DOHH2 (cell line): ENCODE results near the gene KDM5B.

Experiments used
- H3F3A ChIP-seq: fragments of 200-600 bp; sonication (generic), shearing (Covaris generic); 2 replicates; pipeline ENCODE4 v1.6.0; 2016; ENCODE audit warnings: antibody characterized with exemption, mild to moderate bottlenecking; ENCODE audit not compliant: control insufficient read depth, insufficient read depth
- H3K27ac ChIP-seq: fragments of 200-600 bp; sonication (generic); 2 replicates; pipeline ENCODE4 v1.5.1; 2014; ENCODE audit warnings: low read depth, mild to moderate bottlenecking, low read length, moderate library complexity
- H3K27me3 ChIP-seq: fragments of 200-600 bp; sonication (generic); 2 replicates; pipeline ENCODE4 v1.6.1; 2014; ENCODE audit warnings: mild to moderate bottlenecking, low read length, mixed read lengths; ENCODE audit not compliant: control insufficient read depth
- H3K36me3 ChIP-seq: fragments of 200-600 bp; sonication (generic); 2 replicates; pipeline ENCODE4 v1.6.1; 2014; ENCODE audit warnings: mild to moderate bottlenecking, low read length, moderate library complexity, mixed read lengths; ENCODE audit not compliant: control insufficient read depth
- H3K4me1 ChIP-seq: fragments of 200-600 bp; sonication (generic); 2 replicates; pipeline ENCODE4 v1.6.1; 2014; ENCODE audit warnings: mild to moderate bottlenecking, low read length, mixed read lengths; ENCODE audit not compliant: control insufficient read depth
- H3K4me2 ChIP-seq: fragments of 200-600 bp; sonication (generic); 2 replicates; pipeline ENCODE4 v1.6.0; 2014; ENCODE audit warnings: mild to moderate bottlenecking, low read length, moderate library complexity
- H3K4me3 ChIP-seq: fragments of 200-600 bp; sonication (generic); 2 replicates; pipeline ENCODE4 v1.5.1; 2014; ENCODE audit warnings: mild to moderate bottlenecking, low read length, mixed read lengths
- H3K79me2 ChIP-seq: fragments of 200-600 bp; sonication (generic); 2 replicates; pipeline ENCODE4 v1.6.1; 2014; ENCODE audit warnings: mild to moderate bottlenecking, low read length, mixed read lengths; ENCODE audit not compliant: control insufficient read depth
- H3K9me2 ChIP-seq: fragments of 200-600 bp; sonication (generic); replicated peaks from 2 replicates; pipeline ENCODE4 v1.6.1; 2014; ENCODE audit warnings: mild to moderate bottlenecking, low read length, mixed read lengths; ENCODE audit not compliant: control insufficient read depth
- H3K9me3 ChIP-seq: fragments of 200-600 bp; sonication (generic); 2 replicates; pipeline ENCODE4 v1.6.1; 2014; ENCODE audit warnings: antibody characterized with exemption, low read length, mixed read lengths; ENCODE audit not compliant: control insufficient read depth, insufficient read depth
- H4K20me1 ChIP-seq: fragments of 200-600 bp; sonication (generic); 2 replicates; pipeline ENCODE4 v1.6.0; 2014; ENCODE audit warnings: low read depth, mild to moderate bottlenecking, antibody characterized with exemption, low read length, moderate library complexity; ENCODE audit not compliant: control insufficient read depth, insufficient read depth
- EZH2phosphoT487 ChIP-seq: fragments of 200-600 bp; sonication (generic); IDR thresholded peaks from 2 replicates; pipeline ENCODE4 v1.6.1; 2017; ENCODE audit warnings: borderline replicate concordance, mild to moderate bottlenecking, antibody characterized with exemption, low read length, moderate library complexity, mixed read lengths
- TF ChIP-seq, protein P1 (sequence below): fragments of 200-600 bp; sonication (generic); IDR thresholded peaks from one replicate; pipeline ENCODE4 v1.5.1; 2014; ENCODE audit warnings: antibody characterized with exemption, mild to moderate bottlenecking, low read depth, low read length; ENCODE audit not compliant: poor library complexity, severe bottlenecking

The KDM5B gene

DNA sequence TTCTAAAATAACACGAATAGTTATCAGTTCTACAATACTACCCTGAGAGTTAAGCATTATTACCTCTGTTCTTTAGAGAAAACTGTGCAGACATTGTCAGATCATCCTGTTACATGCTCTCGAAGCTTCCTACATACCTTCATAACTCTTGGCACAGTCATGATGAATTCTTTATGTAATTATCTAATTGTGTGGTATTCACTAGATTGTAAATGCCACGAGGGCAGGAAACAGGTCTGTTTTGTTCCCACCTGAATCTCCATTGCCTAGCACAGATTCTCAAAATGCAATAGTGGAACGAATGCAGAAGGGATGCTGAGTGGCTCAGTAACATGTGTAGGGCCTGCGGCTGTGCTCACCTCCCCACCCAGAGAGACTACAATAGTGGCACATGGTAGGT lies 101.4 kb downstream of the KDM5B start:
- Histone ChIP-seq H3K27me3 (peaks cover 37% of the 10 kb centered on the region), H3F3A (no peaks in the 10 kb centered on the region), H3K4me2 (no peak overlapping the region), H4K20me1 (no peaks in the 10 kb centered on the region), H3K9me3 (no peaks in the 10 kb centered on the region), H3K79me2 (no peaks in the 10 kb centered on the region), H3K9me2 (no peaks in the 10 kb centered on the region), H3K4me3 (no peak overlapping the region), H3K36me3 (no peaks in the 10 kb centered on the region), H3K27ac (no peak overlapping the region), H3K4me1 (no peaks in the 10 kb centered on the region)
- TF ChIP-seq EZH2phosphoT487 = no peak
- TF ChIP-seq, protein P1, sequence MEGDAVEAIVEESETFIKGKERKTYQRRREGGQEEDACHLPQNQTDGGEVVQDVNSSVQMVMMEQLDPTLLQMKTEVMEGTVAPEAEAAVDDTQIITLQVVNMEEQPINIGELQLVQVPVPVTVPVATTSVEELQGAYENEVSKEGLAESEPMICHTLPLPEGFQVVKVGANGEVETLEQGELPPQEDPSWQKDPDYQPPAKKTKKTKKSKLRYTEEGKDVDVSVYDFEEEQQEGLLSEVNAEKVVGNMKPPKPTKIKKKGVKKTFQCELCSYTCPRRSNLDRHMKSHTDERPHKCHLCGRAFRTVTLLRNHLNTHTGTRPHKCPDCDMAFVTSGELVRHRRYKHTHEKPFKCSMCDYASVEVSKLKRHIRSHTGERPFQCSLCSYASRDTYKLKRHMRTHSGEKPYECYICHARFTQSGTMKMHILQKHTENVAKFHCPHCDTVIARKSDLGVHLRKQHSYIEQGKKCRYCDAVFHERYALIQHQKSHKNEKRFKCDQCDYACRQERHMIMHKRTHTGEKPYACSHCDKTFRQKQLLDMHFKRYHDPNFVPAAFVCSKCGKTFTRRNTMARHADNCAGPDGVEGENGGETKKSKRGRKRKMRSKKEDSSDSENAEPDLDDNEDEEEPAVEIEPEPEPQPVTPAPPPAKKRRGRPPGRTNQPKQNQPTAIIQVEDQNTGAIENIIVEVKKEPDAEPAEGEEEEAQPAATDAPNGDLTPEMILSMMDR = no peak

DNA sequence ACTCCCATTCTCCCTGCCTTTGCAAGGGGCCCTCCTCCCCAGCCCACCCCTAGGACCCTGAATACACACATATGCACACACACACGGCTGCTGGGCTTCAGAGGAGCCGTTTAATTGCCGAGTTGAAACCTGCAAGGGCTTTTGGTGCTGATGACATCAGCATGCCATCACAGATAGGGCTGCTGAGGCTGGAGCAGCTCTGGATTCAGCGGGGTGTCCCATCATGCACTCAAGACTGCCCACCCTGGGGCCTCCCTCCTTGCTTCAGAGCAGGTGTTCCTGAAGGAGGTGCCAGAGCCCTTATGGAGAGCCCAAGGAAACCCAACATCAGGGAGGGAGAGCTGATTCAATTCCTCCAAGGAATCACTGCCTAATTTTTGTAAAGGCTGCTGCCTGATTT lies 103.6 kb downstream of the KDM5B start:
- TF ChIP-seq EZH2phosphoT487 = no peak
- no peaks in the 10 kb centered on the region for H3K36me3 ChIP-seq

DNA sequence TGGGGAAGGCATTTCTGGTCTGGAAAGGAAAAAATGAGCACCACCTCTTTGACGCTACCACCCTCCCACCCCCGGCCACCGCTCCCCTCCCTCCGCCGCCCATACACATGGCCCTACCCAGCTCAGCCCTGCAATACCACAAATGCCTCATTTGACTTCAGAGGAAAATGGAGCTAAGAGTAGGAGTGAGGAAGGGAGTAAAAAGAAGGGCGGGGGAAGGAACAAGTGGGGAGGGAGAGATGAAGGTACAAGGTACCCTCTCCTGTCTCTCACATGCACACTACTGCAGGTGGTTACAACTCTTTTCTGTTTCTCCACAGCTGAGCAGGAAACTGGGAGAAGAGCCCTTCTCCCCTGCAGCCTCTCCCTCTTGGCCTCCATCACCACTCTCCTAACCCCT lies 105.0 kb downstream of the KDM5B start:
- no peaks in the 10 kb centered on the region for H3K36me3 ChIP-seq
- H3F3A ChIP-seq = no peaks in the 10 kb centered on the region
- H3K4me3 ChIP-seq = no peak overlapping the region
- TF ChIP-seq, protein P1 = no peak
- TF ChIP-seq EZH2phosphoT487 = no peak
- no peak overlapping the region for H3K27ac ChIP-seq
- no peaks in the 10 kb centered on the region for H3K4me1 ChIP-seq
- H3K9me3 ChIP-seq = no peaks in the 10 kb centered on the region
- no peaks in the 10 kb centered on the region for H3K79me2 ChIP-seq
- H3K9me2 ChIP-seq = no peaks in the 10 kb centered on the region
- no peaks in the 10 kb centered on the region for H4K20me1 ChIP-seq
- H3K27me3 ChIP-seq = peaks cover 27% of the 10 kb centered on the region
- no peak overlapping the region for H3K4me2 ChIP-seq

More for the DNA sequence above, 103.6 kb downstream of the KDM5B start:
- no peaks in the 10 kb centered on the region for H3K4me1 ChIP-seq
- H3K4me2 ChIP-seq = no peak overlapping the region
- no peaks in the 10 kb centered on the region for H3K79me2 ChIP-seq
- no peaks in the 10 kb centered on the region for H3K9me2 ChIP-seq
- H3F3A ChIP-seq = no peaks in the 10 kb centered on the region
- no peaks in the 10 kb centered on the region for H3K9me3 ChIP-seq
- no peak overlapping the region for H3K27ac ChIP-seq
- peaks cover 31% of the 10 kb centered on the region for H3K27me3 ChIP-seq
- no peak overlapping the region for H3K4me3 ChIP-seq
- H4K20me1 ChIP-seq = no peaks in the 10 kb centered on the region

DNA sequence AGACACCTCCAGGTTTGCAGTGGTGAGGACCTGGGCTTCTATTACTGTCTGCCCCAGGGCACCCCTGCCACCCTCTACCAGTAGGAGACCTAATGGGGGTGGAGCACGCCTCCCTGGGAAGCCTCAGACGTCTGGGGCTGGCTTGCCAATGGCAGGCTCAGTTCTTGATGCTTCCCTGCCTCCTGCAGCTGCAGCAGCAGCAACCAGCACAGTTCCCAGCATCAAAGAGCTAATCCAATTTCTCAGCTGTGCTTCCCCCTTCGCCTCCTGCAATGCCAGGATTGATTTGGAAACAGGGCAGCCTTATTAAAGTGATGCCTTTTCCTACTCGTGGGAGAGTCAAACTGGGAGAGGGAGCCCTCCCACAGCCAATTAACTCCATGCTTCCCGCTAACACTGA lies 106.1 kb downstream of the KDM5B start:
- peaks cover 27% of the 10 kb centered on the region for H3K27me3 ChIP-seq
- no peak overlapping the region for H3K4me3 ChIP-seq
- no peaks in the 10 kb centered on the region for H4K20me1 ChIP-seq
- TF ChIP-seq EZH2phosphoT487 = no peak
- TF ChIP-seq, protein P1 = no peak
- no peaks in the 10 kb centered on the region for H3K36me3 ChIP-seq
- H3K4me1 ChIP-seq = no peaks in the 10 kb centered on the region
- H3K9me3 ChIP-seq = no peaks in the 10 kb centered on the region
- no peaks in the 10 kb centered on the region for H3K9me2 ChIP-seq
- no peak overlapping the region for H3K27ac ChIP-seq
- H3K79me2 ChIP-seq = no peaks in the 10 kb centered on the region
- H3K4me2 ChIP-seq = no peak overlapping the region
- H3F3A ChIP-seq = no peaks in the 10 kb centered on the region
